ENCODE data around the gene FASTKD1.
A peak's percentile ranks its signal among the peaks of the same experiment; 100 is the strongest.

Gene FASTKD1

GRCh38 chr2:169491378-169491777 is 82.3 kb downstream of the FASTKD1 start:
- TF ChIP-seq CTCF (IDR thresholded peaks at IDR 0.05; ENCODE audit: low read depth, low read length), result no peak

GRCh38 chr2:169490834-169491233 is 82.8 kb downstream of the FASTKD1 start:
- no peak for DNase-seq (ENCODE audit: low read depth in 2 of 2)
- no peak for TF ChIP-seq CTCF (IDR thresholded peaks at IDR 0.05; ENCODE audit: low read depth, low read length)

More at GRCh38 chr2:169491378-169491777, 82.3 kb downstream of the FASTKD1 start:
- no peak overlapping the region for H3K4me3 ChIP-seq (replicated peaks in 1 of 2; ENCODE audit: low read depth in 2 of 2, low read length in 2 of 2)
- DNase-seq (ENCODE audit: low read depth in 2 of 2), result no peak

GRCh38 chr2:169486487-169486886 is 87.2 kb downstream of the FASTKD1 start:
- DNase-seq (ENCODE audit: low read depth in 2 of 2), result no peak
- H3K4me3 ChIP-seq (replicated peaks in 1 of 2; ENCODE audit: low read depth in 2 of 2, low read length in 2 of 2), result no peak overlapping the region
- no peak for TF ChIP-seq CTCF (IDR thresholded peaks at IDR 0.05; ENCODE audit: low read depth, low read length)

More at GRCh38 chr2:169490834-169491233, 82.8 kb downstream of the FASTKD1 start:
- H3K4me3 ChIP-seq (replicated peaks in 1 of 2; ENCODE audit: low read depth in 2 of 2, low read length in 2 of 2), result no peak overlapping the region

GRCh38 chr2:169485650-169486138 is 88.0 kb downstream of the FASTKD1 start:
- TF ChIP-seq CTCF (IDR thresholded peaks at IDR 0.05; ENCODE audit: low read depth, low read length), result no peak

GRCh38 chr2:169480079-169480465 is 93.6 kb downstream of the FASTKD1 start:
- DNase-seq (ENCODE audit: low read depth in 2 of 2), result peak; percentile 13 to 25

More at GRCh38 chr2:169485650-169486138, 88.0 kb downstream of the FASTKD1 start:
- DNase-seq (ENCODE audit: low read depth in 2 of 2), result no peak
- no peak overlapping the region for H3K4me3 ChIP-seq (replicated peaks in 1 of 2; ENCODE audit: low read depth in 2 of 2, low read length in 2 of 2)

More at GRCh38 chr2:169480079-169480465, 93.6 kb downstream of the FASTKD1 start:
- H3K4me3 ChIP-seq (replicated peaks in 1 of 2; ENCODE audit: low read depth in 2 of 2, low read length in 2 of 2), result peak overlapping the region; percentile 62 to 87
- TF ChIP-seq CTCF (IDR thresholded peaks at IDR 0.05; ENCODE audit: low read depth, low read length), result no peak
